ENCODE measurements around the gene SLC43A3. TPM values are rescaled to one million over a fixed set of nuclear protein-coding genes. Genes with fewer than 3 reads are reported as not detected.
"Not testable (repeated sequence)": the region's sequence is repeated elsewhere in the genome, so short reads cannot be mapped to it uniquely, and the experiment has no call there.

Gene SLC43A3
- total and polyA plus RNA-seq, 5 donors from 2014 or later, result 19.1 to 36.9 (median 24.4) TPM

DNA sequence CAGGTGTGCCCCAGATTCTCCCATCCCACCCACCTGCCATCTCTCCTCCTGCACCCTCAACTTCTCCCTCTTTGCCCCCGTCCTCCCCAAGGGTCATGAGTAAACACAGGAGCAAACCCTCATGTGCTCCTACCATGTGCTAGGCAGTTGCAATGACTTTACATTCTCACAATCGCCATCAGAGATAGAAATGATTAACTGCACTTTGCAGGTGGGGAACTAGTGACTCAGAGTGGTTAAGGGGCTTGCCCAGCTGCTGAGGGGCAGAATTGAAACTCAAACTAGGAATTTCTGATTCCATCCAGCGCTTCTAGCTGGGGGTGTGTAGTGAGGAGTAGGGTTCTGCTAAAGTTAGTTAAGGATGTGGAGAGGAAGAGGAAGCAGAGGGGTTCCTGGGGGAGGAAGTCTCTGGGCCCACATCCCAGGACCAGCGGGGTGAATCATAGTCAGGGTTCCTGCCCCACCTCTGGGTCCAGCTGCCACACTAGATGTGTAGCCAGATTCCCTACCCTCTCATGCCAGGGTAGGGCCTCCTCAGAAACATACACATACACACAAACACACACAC, 20.5 kb downstream of the SLC43A3 start:
- Histone ChIP-seq H3K4me1 (ENCODE audit: control insufficient read depth, insufficient read depth, low read length, poor library complexity, severe bottlenecking) (no peaks in the 10 kb centered on the region), H3K36me3 (ENCODE audit: control insufficient read depth, insufficient read depth, low read length) (peaks cover 47% of the 10 kb centered on the region), H3K27ac (ENCODE audit: insufficient read depth, low read length, poor library complexity, severe bottlenecking) (no peak overlapping the region), H3K4me3 (ENCODE audit: low read depth, low read length) (no peak overlapping the region), H3K27me3 (ENCODE audit: control insufficient read depth, insufficient read depth, low read length) (no peaks in the 10 kb centered on the region), H3K9me3 (ENCODE audit: control insufficient read depth in 2 of 2, low read length in 2 of 2) (no peaks in the 10 kb centered on the region)
- Mint-ChIP-seq H3K27ac (peak overlapping the region; percentile 38 to 83 (median 65)), H3K9me3 (no peaks in the 10 kb centered on the region), H3K4me1 (peaks cover 3 to 10% (median 4%) of the 10 kb centered on the region in 4 donors), H3K4me3 (no peak overlapping the region), H3K27me3 (no peaks in the 10 kb centered on the region), H3K36me3 (peaks cover 50% of the 10 kb centered on the region)
- ATAC-seq (ENCODE audit: low read depth in 2 of 2) (peak; percentile 37), DNase-seq (no peak)

- Mint-ChIP-seq H3K27ac (peak overlapping the region in 2 of 3 donors; percentile 31 to 34), H3K9me3 (no peaks in the 10 kb centered on the region)
- no peak for ATAC-seq (ENCODE audit: low read depth in 2 of 2)
Measured at GRCh38 chr11:57405271-57405860, 21.6 kb downstream of the SLC43A3 start.

GRCh38 chr11:57403802-57404147, 23.1 kb downstream of the SLC43A3 start:
- Mint-ChIP-seq H3K27me3 (no peaks in the 10 kb centered on the region), H3K4me1 (peaks cover 0 to 10% (median 3%) of the 10 kb centered on the region in 4 donors), H3K27ac (no peak overlapping the region), H3K36me3 (peaks cover 30% of the 10 kb centered on the region), H3K4me3 (no peak overlapping the region), H3K9me3 (no peaks in the 10 kb centered on the region)
- Histone ChIP-seq H3K4me3 (ENCODE audit: low read depth, low read length) (no peak overlapping the region), H3K4me1 (ENCODE audit: control insufficient read depth, insufficient read depth, low read length, poor library complexity, severe bottlenecking) (no peaks in the 10 kb centered on the region), H3K36me3 (ENCODE audit: control insufficient read depth, insufficient read depth, low read length) (peaks cover 24% of the 10 kb centered on the region), H3K27me3 (ENCODE audit: control insufficient read depth, insufficient read depth, low read length) (no peaks in the 10 kb centered on the region), H3K9me3 (ENCODE audit: control insufficient read depth in 2 of 2, low read length in 2 of 2) (no peaks in the 10 kb centered on the region), H3K27ac (ENCODE audit: insufficient read depth, low read length, poor library complexity, severe bottlenecking) (no peak overlapping the region)
- DNase-seq (no peak), ATAC-seq (ENCODE audit: low read depth in 2 of 2) (no peak)

More at GRCh38 chr11:57405271-57405860, 21.6 kb downstream of the SLC43A3 start:
- Histone ChIP-seq H3K36me3 (ENCODE audit: control insufficient read depth, insufficient read depth, low read length) (peaks cover 38% of the 10 kb centered on the region), H3K4me3 (ENCODE audit: low read depth, low read length) (no peak overlapping the region), H3K27ac (ENCODE audit: insufficient read depth, low read length, poor library complexity, severe bottlenecking) (no peak overlapping the region), H3K9me3 (ENCODE audit: control insufficient read depth in 2 of 2, low read length in 2 of 2) (no peaks in the 10 kb centered on the region), H3K27me3 (ENCODE audit: control insufficient read depth, insufficient read depth, low read length) (no peaks in the 10 kb centered on the region), H3K4me1 (ENCODE audit: control insufficient read depth, insufficient read depth, low read length, poor library complexity, severe bottlenecking) (no peaks in the 10 kb centered on the region)
- H3K27me3 Mint-ChIP-seq, result no peaks in the 10 kb centered on the region
- H3K4me1 Mint-ChIP-seq, result peaks cover 0 to 10% (median 3%) of the 10 kb centered on the region in 4 donors
- peaks cover 44% of the 10 kb centered on the region for H3K36me3 Mint-ChIP-seq
- DNase-seq, result no peak
- H3K4me3 Mint-ChIP-seq, result no peak overlapping the region

DNA sequence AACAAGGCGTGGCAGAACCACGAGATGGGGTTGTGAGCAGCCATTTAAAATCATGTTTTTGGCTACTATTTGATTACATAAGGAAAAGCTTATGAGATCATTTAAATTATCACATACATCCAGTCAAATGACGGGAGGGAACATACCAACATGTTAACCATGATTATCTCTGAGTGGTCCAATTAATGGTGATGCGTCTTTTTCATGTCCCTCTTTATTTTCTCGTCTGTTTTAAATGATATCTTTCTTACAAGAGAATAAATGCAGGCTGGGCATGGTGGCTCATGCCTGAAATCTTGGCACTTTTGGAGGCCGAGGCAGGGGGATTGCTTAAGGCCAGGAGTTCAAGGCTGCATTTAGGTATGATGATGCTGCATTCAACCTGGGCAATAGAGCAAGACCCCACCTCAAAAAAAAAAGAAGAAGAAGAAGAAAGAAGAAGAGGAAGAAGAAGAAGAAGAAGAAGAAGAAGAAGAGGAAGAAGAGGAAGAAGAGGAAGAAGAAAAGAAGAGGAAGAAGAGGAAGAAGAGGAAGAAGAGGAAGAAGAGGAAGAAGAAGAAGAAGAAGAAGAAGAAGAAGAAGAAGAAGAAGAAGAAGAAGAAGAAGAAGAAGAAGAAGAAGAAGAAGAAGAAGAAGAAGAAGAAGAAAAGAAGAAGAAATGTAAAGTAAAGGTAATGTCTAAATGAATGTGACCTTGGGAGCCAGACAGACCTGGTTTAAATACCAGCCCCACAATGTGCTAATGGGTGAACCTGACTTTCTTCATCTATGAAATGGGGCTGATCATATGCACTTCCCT, 23.7 kb downstream of the SLC43A3 start:
- not testable (repeated sequence) for H3K4me3 ChIP-seq (ENCODE audit: low read depth, low read length); H3K27me3 ChIP-seq (ENCODE audit: control insufficient read depth, insufficient read depth, low read length); ATAC-seq (ENCODE audit: low read depth in 2 of 2); H3K4me1 ChIP-seq (ENCODE audit: control insufficient read depth, insufficient read depth, low read length, poor library complexity, severe bottlenecking); H3K27me3 Mint-ChIP-seq; H3K9me3 Mint-ChIP-seq; H3K27ac ChIP-seq (ENCODE audit: insufficient read depth, low read length, poor library complexity, severe bottlenecking); DNase-seq; H3K9me3 ChIP-seq (ENCODE audit: control insufficient read depth in 2 of 2, low read length in 2 of 2); H3K4me3 Mint-ChIP-seq; H3K27ac Mint-ChIP-seq
- Mint-ChIP-seq H3K36me3 (peaks cover 29% of the 10 kb centered on the region), H3K4me1 (peaks cover 0 to 10% (median 3%) of the 10 kb centered on the region in 4 donors)
- H3K36me3 ChIP-seq (ENCODE audit: control insufficient read depth, insufficient read depth, low read length), result peaks cover 19% of the 10 kb centered on the region

GRCh38 chr11:57402188-57403002, 24.5 kb downstream of the SLC43A3 start:
- Histone ChIP-seq H3K27me3 (ENCODE audit: control insufficient read depth, insufficient read depth, low read length) (no peaks in the 10 kb centered on the region), H3K4me3 (ENCODE audit: low read depth, low read length) (no peak overlapping the region), H3K27ac (ENCODE audit: insufficient read depth, low read length, poor library complexity, severe bottlenecking) (no peak overlapping the region), H3K4me1 (ENCODE audit: control insufficient read depth, insufficient read depth, low read length, poor library complexity, severe bottlenecking) (no peaks in the 10 kb centered on the region), H3K36me3 (ENCODE audit: control insufficient read depth, insufficient read depth, low read length) (peaks cover 11% of the 10 kb centered on the region), H3K9me3 (ENCODE audit: control insufficient read depth in 2 of 2, low read length in 2 of 2) (no peaks in the 10 kb centered on the region)
- H3K4me1 Mint-ChIP-seq, result peaks cover 0 to 10% (median 3%) of the 10 kb centered on the region in 4 donors
- no peaks in the 10 kb centered on the region for H3K9me3 Mint-ChIP-seq
- no peak for DNase-seq
- no peaks in the 10 kb centered on the region for H3K27me3 Mint-ChIP-seq
- H3K4me3 Mint-ChIP-seq, result no peak overlapping the region
- no peak for ATAC-seq (ENCODE audit: low read depth in 2 of 2)
- H3K27ac Mint-ChIP-seq, result no peak overlapping the region
- H3K36me3 Mint-ChIP-seq, result peaks cover 21% of the 10 kb centered on the region

- Histone ChIP-seq H3K36me3 (ENCODE audit: control insufficient read depth, insufficient read depth, low read length) (no peaks in the 10 kb centered on the region), H3K4me3 (ENCODE audit: low read depth, low read length) (no peak overlapping the region), H3K27ac (ENCODE audit: insufficient read depth, low read length, poor library complexity, severe bottlenecking) (no peak overlapping the region), H3K4me1 (ENCODE audit: control insufficient read depth, insufficient read depth, low read length, poor library complexity, severe bottlenecking) (no peaks in the 10 kb centered on the region), H3K9me3 (ENCODE audit: control insufficient read depth in 2 of 2, low read length in 2 of 2) (no peaks in the 10 kb centered on the region), H3K27me3 (ENCODE audit: control insufficient read depth, insufficient read depth, low read length) (no peaks in the 10 kb centered on the region)
- Mint-ChIP-seq H3K36me3 (peaks cover 8% of the 10 kb centered on the region), H3K4me1 (no peaks in the 10 kb centered on the region), H3K9me3 (no peaks in the 10 kb centered on the region), H3K27me3 (no peaks in the 10 kb centered on the region), H3K27ac (no peak overlapping the region), H3K4me3 (no peak overlapping the region)
- ATAC-seq (ENCODE audit: low read depth in 2 of 2) (no peak), DNase-seq (no peak)
Measured at GRCh38 chr11:57399972-57400578, 26.8 kb downstream of the SLC43A3 start.

DNA sequence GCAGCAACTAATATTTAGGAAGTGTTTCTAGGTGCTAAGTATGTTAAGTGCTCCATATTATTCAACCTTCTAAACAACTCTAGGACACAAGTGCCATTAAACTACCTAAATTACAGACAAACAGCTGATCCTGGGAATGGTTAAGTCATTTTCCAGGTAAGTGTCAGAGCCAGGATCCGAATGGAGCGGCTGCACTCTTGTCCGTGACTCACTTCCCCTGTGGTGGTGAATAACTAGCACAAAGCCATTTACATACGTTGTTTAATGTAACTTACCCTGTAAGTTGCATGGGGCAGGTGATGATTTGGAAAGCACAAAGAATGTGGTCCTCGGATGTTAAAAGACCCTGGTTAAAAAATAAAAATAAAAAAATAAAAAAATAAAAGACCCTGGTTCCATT, 27.7 kb downstream of the SLC43A3 start:
- H3K4me1 Mint-ChIP-seq, result no peaks in the 10 kb centered on the region
- H3K9me3 Mint-ChIP-seq, result no peaks in the 10 kb centered on the region

More for the DNA sequence above, 27.7 kb downstream of the SLC43A3 start:
- H3K27ac Mint-ChIP-seq, result no peak overlapping the region
- no peaks in the 10 kb centered on the region for H3K9me3 ChIP-seq (ENCODE audit: control insufficient read depth in 2 of 2, low read length in 2 of 2)
- H3K27me3 ChIP-seq (ENCODE audit: control insufficient read depth, insufficient read depth, low read length), result no peaks in the 10 kb centered on the region
- no peak overlapping the region for H3K27ac ChIP-seq (ENCODE audit: insufficient read depth, low read length, poor library complexity, severe bottlenecking)
- no peaks in the 10 kb centered on the region for H3K27me3 Mint-ChIP-seq
- DNase-seq (no peak), ATAC-seq (ENCODE audit: low read depth in 2 of 2) (no peak)
- no peaks in the 10 kb centered on the region for H3K4me1 ChIP-seq (ENCODE audit: control insufficient read depth, insufficient read depth, low read length, poor library complexity, severe bottlenecking)
- peaks cover 6% of the 10 kb centered on the region for H3K36me3 Mint-ChIP-seq
- H3K4me3 ChIP-seq (ENCODE audit: low read depth, low read length), result no peak overlapping the region
- H3K36me3 ChIP-seq (ENCODE audit: control insufficient read depth, insufficient read depth, low read length), result no peaks in the 10 kb centered on the region
- H3K4me3 Mint-ChIP-seq, result no peak overlapping the region
